ENCODE data around the gene MS4A8.
"Not testable (repeated sequence)": the region's sequence is repeated elsewhere in the genome, so short reads cannot be mapped to it uniquely, and the experiment has no call there.

MS4A8 gene

GRCh38 chr11:60699284-60699691 lies at the start of gene MS4A8:
MS4A8 (plus strand) TSS chr11:60699612; CDS start chr11:60700861, 1,249 bp downstream.
- peak; percentile 99 for DNase-seq

- peak; percentile 98 for DNase-seq
Observed at GRCh38 chr11:60657888-60658287, 41.5 kb upstream of the MS4A8 start.

DNA sequence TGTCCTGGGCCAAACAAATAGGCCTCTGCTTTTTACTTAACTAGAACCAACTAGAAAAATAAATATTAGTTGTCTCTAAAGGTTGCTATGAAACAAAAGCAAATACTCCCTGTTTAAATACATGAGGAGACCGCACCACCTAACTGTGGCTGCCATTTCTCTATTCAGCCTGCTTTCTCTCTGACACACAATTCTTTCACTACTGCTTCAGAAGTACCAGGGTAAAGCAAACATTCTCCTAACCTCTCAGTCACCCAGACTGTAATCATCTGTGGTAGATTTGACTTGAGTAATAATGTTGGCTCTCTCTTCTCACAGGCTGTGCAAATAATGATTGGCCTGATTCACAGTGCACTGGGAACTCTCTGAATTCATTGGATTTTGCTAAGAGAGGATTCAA lies 41.0 kb upstream of the MS4A8 start:
- peak; percentile 99 for DNase-seq

DNA sequence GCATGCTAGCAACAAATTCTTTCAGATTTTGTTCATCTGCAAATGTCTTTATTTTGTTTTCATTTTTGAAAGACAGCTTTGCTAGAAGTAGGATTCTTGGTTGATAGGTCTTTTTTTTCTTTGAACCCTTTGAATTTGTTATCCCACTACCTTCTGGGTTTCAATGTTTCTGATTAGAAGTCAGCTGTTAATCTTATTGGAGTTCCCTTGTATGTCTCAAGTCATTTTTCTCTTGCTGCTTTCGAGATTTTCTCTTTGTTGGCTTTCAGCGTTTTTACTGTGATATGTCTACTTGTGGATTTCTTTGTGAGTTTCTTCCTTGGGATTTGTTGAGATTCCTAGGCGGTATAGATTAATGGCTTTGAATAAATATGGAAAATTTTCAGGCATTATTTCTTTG lies 27.2 kb upstream of the MS4A8 start:
- DNase-seq, result peak; percentile 11

DNA sequence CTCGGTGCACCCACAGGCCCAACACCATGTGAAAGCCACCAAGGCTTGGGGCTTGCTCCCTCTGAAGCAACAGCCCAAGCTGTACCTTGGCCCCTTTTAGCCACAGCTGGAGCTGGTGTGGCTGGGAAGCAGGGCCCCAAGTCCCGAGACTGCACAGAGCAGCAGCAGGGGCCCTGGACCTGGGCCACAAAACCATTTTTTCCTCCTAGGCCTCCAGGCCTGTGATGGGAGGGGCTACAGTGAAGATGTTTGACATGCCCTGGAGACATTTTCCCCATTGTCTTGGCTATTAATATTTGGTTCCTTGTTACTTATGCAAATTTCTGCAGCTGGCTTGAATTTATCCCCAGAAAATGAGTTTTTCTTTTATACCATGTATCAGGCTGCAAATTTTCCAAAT lies 21.2 kb upstream of the MS4A8 start:
- not testable (repeated sequence) for DNase-seq

- no peak for DNase-seq
Observed at GRCh38 chr11:60679879-60680278, 19.5 kb upstream of the MS4A8 start.

DNA sequence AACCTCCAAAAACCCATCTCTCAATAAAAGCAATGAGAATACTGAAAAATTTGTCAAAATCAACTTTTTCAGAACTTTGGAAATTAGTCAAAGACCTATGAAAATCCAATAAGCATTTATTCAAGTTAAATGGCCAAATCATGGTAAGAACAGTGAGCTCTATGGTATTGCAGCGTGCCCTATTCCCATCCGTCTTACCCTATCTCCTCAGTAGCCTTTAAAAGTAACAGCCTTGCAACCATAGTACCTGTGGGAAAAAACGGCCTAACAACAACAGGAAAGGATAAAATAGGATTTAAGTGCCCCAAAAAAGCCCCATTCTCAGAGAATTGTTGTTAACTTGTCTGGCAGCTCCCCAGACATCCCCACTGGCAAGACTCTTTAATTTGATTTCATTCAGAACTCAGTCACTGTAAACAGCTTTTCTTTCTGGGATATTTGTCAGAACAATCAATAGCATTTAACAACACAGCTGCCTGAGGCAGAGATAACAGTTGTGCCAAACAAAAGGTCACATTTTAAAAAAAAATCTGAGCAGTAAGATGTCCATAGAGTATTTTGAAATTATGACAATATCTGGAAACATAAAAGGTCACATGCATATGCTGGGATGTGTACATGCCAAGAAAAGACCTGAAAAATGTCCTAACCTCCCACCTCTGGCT lies 18.8 kb upstream of the MS4A8 start:
- DNase-seq, result no peak

- not testable (repeated sequence) for DNase-seq
Observed at GRCh38 chr11:60684541-60684848, 14.9 kb upstream of the MS4A8 start.

- no peak for DNase-seq
Observed at GRCh38 chr11:60691661-60692060, 7.8 kb upstream of the MS4A8 start.

GRCh38 chr11:60699936-60700335 lies 524 bp downstream of the MS4A8 start:
- no peak for DNase-seq

- peak; percentile 92 for DNase-seq
Observed at GRCh38 chr11:60700689-60701468, 1.5 kb downstream of the MS4A8 start.

GRCh38 chr11:60701469-60701818 lies 2.0 kb downstream of the MS4A8 start:
- no peak for DNase-seq

DNA sequence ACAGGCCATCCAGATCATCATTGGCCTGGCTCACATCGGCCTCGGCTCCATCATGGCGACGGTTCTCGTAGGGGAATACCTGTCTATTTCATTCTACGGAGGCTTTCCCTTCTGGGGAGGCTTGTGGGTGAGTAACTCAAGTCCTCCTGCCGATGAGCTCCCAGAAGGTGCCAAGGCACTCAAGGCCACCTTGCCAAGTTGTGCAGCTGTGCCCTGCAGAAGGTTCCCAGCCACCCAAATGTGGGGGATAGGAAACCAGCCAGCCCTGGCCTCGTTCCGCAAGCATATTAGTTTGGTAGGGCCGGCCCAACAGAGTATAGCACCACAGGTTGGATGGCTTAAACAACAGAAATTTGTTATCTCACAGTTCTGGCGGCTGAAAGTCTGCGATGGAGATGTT lies 4.0 kb downstream of the MS4A8 start:
- DNase-seq, result no peak

- no peak for DNase-seq
Observed at GRCh38 chr11:60705895-60706294, 6.5 kb downstream of the MS4A8 start.

DNA sequence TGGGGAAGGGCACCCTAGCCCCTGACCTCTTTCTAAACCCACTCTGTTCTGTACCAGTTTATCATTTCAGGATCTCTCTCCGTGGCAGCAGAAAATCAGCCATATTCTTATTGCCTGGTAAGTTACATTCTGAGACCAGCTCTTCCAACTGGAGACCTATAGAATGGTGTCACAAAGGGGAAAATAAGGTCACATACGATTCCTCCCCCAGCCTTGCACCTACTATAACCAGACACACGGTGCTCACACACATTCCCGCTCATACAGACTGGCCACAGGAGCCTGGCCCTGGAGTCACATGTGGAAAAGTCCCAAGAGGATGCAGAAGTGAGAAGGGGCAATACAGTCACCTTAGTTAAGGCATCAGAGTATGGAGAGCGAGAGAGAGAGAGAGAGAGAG lies 7.5 kb downstream of the MS4A8 start:
- no peak for DNase-seq

DNA sequence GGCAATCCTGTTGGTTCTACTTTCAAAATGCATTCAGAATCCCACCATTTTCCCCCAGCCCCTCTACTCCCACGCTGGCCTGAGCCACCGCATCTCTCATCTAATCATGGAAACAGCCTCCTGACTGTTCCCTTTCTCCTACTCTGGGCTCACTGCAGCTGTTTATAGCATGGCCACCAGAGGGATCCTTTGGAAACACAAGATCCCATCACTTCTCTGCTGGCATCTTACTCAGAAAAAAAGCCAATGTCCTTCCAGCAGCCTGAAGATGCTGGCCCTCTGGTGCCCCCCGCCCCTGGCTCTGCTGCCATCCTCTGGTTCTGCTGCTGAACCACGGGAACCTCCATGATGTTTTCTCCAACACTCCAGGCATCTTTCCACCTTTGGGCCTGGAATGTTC lies 11.1 kb downstream of the MS4A8 start:
- no peak for DNase-seq

DNA sequence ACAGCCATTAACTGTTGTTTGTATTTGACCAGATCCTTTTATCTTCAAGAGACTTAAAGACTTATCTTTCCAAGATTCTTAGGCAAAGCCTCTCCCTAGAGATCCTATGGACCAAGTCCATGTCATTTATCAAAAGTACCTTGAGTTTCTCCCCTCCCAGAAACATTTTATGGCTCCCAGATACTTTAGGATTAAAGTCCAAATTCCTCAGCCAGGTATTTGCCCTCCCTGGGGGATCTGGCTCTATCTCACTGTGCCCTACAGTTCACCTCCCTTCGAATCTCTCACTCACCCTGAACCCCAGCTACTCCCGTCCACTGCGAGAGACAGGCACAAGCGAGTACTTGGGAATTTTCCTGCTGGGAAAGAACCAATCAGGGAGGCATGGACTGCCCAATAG lies 11.9 kb downstream of the MS4A8 start:
- DNase-seq, result no peak

GRCh38 chr11:60713423-60713822 lies 14.0 kb downstream of the MS4A8 start:
- not testable (repeated sequence) for DNase-seq

DNA sequence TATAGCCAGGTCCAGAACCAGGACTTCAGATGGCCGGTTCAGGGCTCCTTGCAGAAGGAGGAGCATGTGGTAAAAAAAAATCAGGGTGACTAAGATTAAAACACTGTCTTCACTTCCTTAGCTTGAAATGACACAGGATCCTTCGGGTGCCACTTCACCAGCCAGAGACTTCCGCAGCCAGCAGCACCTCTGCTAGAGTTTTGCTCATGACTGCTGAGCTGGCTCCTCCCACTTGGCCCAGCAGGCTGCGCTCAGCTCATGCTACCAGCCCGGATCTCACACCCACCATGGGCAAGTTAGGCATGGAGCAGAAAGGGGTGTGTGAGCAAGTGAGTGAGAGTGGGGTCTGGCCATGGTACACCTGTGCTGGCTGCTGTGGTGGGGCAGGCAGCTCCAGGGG lies 18.5 kb downstream of the MS4A8 start:
- no peak for DNase-seq

GRCh38 chr11:60718524-60719316 lies 19.3 kb downstream of the MS4A8 start:
- DNase-seq, result no peak

- DNase-seq, result no peak
Observed at GRCh38 chr11:60719391-60719790, 20.0 kb downstream of the MS4A8 start.

GRCh38 chr11:60720460-60720859 lies 21.0 kb downstream of the MS4A8 start:
- no peak for DNase-seq

GRCh38 chr11:60724420-60724819 lies 25.0 kb downstream of the MS4A8 start, which contains the start of gene MS4A18:
MS4A18 (plus strand) TSS chr11:60724720.
- no peak for DNase-seq

DNA sequence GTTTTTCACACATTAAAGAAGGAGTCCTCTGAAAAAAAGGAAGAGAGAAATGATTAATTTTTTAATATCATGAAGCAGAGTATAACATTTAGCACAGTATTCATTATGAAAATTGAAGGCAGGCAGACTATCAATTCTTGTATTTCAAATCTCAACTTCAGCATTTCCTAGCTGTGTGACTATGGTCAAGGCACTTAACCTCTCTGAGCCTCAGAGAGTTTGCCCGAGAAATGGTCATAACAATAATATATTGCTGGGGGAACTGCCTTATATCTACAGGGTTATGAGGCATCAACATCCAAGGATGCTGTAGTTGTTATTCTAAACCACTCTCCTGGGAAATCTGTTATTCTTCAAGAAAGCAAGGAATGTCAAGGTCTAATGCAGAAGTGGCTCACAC lies 26.2 kb downstream of the MS4A8 start:
- DNase-seq, result no peak

All from NCI-H1092 treated with DMSO at 0.1 percent for 48 hours (cell line).